GM18498 (cell line): ENCODE data around the gene ZFAND2A.

Source experiments
- ATAC-seq: cut with Tn5 transposase; IDR thresholded peaks from one replicate; pipeline ENCODE4 v1.9.1; 2021; ENCODE audit warnings: mild to moderate bottlenecking, moderate library complexity; ENCODE audit not compliant: unreplicated experiment

ZFAND2A gene

DNA sequence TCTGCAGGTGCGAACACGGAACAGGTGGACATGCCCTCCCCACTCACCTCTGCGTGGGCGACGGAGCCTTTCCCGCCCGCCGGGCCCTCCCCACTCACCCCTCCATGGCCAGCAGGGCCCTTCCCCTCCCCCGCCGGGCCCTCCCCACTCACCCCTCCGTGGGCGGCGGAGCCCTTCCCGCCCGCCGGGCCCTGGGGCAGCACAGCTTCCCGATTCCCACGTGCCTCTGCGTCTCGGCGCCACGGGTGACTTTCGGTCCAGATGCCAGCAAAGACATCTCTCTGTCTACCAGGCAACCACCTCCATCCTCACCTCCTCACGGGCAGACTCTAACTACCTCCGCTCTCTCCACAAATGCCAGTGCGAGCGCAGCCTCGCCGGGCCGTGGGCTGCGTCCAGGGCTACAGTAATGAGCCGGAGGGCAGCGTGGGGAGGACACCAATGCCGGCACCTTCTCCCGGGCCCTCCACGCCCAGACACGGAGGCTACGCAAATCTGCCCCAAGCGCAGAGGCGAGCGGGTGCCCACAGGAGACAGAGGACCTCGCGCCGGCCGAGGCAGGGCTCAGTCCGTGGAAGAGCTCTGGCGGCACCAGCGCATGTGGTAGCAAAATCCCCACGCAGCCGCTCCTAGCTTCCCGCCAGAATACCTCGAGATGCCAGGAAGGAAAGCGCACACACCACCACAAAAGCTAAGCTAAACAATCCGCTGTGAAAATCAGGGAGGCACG is 50.2 kb downstream of the ZFAND2A start:
- ATAC-seq = no peak

- ATAC-seq = no peak
Measured at GRCh38 chr7:1108264-1108920, 51.6 kb downstream of the ZFAND2A start.

GRCh38 chr7:1106793-1107421 is 53.1 kb downstream of the ZFAND2A start:
- no peak for ATAC-seq

DNA sequence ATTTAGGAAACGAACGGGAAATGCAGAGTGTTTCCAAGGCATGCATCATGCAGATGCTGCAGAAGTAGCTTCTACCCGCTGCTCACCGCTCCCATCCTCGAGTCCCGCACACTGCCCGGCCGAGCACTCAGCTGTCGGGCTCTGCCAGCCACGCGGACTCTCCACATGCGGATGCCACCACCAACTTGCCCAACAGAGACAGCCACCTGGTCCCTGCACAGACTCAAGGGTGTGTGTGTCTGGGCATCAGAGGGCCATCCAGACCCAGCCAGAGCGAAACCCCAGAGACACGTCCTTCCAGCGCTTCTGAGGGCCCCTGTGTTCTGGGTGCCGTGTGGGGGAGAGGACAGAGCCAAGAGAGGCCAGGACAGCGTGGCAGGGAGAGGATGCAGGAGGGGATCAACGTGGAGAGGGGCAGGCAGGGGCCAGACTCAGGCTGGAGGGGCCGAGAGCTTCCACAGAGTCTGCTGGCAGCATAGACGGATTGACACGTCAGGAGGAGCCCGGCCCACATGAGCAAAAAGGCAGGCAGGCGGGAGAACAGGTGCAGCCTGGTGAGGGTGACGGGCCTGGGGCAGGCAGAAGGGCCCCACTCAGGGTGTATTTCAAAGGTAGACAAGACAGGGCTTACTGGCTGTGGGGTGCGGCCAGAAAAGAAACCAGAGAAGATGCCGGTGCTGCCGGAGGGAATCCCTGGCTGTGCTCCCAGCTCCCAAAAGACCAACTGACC is 53.8 kb downstream of the ZFAND2A start:
- no peak for ATAC-seq

DNA sequence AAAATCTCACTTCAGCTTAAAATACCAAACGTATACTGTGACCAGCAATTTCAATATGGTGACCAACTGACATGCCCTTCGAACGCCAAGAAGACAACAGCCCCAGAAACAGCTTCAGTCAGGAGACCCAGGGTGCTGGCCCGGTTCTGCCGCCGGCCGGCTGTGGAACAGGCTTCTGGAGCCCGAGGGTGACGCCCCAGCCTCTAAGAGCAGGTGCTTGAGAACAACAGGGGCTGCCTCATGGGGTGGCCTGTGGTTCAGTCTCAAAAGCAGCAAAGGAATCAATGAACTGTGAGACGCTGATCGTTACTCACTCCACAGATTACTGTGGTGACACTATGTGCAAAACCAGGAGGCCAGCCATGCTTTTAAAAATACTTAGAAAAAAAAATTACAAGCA is 54.8 kb downstream of the ZFAND2A start:
- peak; percentile 51 for ATAC-seq

- no peak for ATAC-seq
Measured at GRCh38 chr7:1104516-1105179, 55.3 kb downstream of the ZFAND2A start.

DNA sequence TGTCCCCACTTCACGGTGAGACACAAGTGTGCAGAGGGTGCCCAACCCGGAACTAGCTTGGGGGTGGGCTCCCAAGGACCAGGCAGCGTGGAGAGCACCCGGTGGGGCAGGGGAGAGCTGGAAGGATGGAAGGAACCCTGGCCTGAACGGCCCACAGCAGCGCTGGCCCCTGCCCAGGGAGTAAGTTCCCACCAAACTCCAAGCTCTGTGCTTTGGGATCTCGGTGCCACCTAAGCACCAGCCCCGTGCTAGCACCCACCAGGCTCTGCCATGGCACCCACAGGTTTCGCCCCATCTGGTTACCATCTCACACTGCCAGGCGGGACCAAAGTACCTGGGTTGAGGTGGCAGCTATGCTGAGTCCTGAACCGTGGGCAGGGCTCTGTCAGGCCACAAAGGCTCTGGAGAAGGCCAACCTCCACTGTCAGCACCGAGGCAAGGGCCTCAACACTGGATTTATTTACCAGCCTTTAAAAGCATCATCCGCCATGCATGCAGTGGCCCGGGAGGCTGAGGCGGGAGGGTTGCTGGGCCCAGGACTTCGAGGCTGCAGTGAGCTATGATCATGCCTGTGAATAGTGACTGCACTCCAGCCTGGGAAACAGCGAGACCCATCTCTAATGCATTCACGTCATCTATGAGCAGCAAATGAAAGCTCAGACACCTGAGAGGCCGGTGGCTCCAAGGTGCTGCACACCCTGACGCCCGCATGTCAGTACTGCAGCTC is 56.0 kb downstream of the ZFAND2A start:
- ATAC-seq = no peak

- ATAC-seq = peak; percentile 49
Measured at GRCh38 chr7:1103009-1103788, 56.8 kb downstream of the ZFAND2A start.
